HEK293 (cell line): ENCODE results near the gene CXorf58.

Experiments used
- BCL11A ChIP-seq: fragments of 450-650 bp; formaldehyde crosslinking; IDR thresholded peaks from 2 replicates; pipeline ENCODE4 v1.5.1; 2016; ENCODE audit warnings: low read depth, missing biosample characterization, missing genetic modification characterization
- BCL11B ChIP-seq: fragments of 450-650 bp; formaldehyde crosslinking; IDR thresholded peaks from 2 replicates; pipeline ENCODE4 v1.5.1; 2016; ENCODE audit warnings: low read depth, missing biosample characterization, missing genetic modification characterization
- ELK4 ChIP-seq: IDR thresholded peaks from 2 replicates; pipeline ENCODE4 v1.6.1; 2011; ENCODE audit warnings: mild to moderate bottlenecking, low read depth, low read length, borderline replicate concordance
- FEZF1 ChIP-seq: fragments of 450-650 bp; formaldehyde crosslinking; IDR thresholded peaks from 2 replicates; pipeline ENCODE4 v1.5.1; 2016; ENCODE audit warnings: missing biosample characterization, missing genetic modification characterization
- HOXD13 ChIP-seq: sonication (generic); formaldehyde crosslinking; IDR thresholded peaks from 2 replicates; pipeline ENCODE4 v1.8.0; 2022; ENCODE audit warnings: missing genetic modification reagents, borderline replicate concordance
- MYNN ChIP-seq: fragments of 450-650 bp; formaldehyde crosslinking; IDR thresholded peaks from 2 replicates; pipeline ENCODE4 v1.5.1; 2016; ENCODE audit warnings: missing biosample characterization, missing genetic modification characterization, borderline replicate concordance
- PRDM10 ChIP-seq: fragments of 450-650 bp; formaldehyde crosslinking; IDR thresholded peaks from 2 replicates; pipeline ENCODE4 v1.5.1; 2016; ENCODE audit warnings: missing biosample characterization, missing genetic modification characterization
- SCRT1 ChIP-seq: fragments of 450-650 bp; formaldehyde crosslinking; IDR thresholded peaks from 2 replicates; pipeline ENCODE4 v1.5.1; 2016; ENCODE audit warnings: missing biosample characterization, missing genetic modification characterization, borderline replicate concordance
- SP3 ChIP-seq: fragments of 450-650 bp; formaldehyde crosslinking; IDR thresholded peaks from 2 replicates; pipeline ENCODE4 v1.5.1; 2016; ENCODE audit warnings: missing biosample characterization, missing genetic modification characterization
- SP7 ChIP-seq: fragments of 450-650 bp; formaldehyde crosslinking; IDR thresholded peaks from 2 replicates; pipeline ENCODE4 v1.5.1; 2016; ENCODE audit warnings: missing biosample characterization, missing genetic modification characterization
- ZBTB20 ChIP-seq: fragments of 450-650 bp; formaldehyde crosslinking; IDR thresholded peaks from 2 replicates; pipeline ENCODE4 v1.5.1; 2016; ENCODE audit warnings: missing biosample characterization, missing genetic modification characterization
- ZBTB48 ChIP-seq: fragments of 450-650 bp; formaldehyde crosslinking; IDR thresholded peaks from 2 replicates; pipeline ENCODE4 v1.5.1; 2016; ENCODE audit warnings: missing biosample characterization, missing genetic modification characterization
- ZEB2 ChIP-seq: fragments of 450-650 bp; formaldehyde crosslinking; IDR thresholded peaks from 2 replicates; pipeline ENCODE4 v1.5.1; 2016; ENCODE audit warnings: missing biosample characterization, missing genetic modification characterization
- ZNF174 ChIP-seq: fragments of 450-650 bp; formaldehyde crosslinking; IDR thresholded peaks from 2 replicates; pipeline ENCODE4 v1.5.0; 2017; ENCODE audit warnings: missing biosample characterization, mild to moderate bottlenecking, missing genetic modification characterization
- ZNF335 ChIP-seq: fragments of 450-650 bp; formaldehyde crosslinking; conservative IDR thresholded peaks from 2 replicates; pipeline ENCODE4 v1.5.1; 2016; ENCODE audit warnings: missing biosample characterization, missing genetic modification characterization
- ZNF362 ChIP-seq: fragments of 450-650 bp; formaldehyde crosslinking; IDR thresholded peaks from 2 replicates; pipeline ENCODE4 v1.5.1; 2016; ENCODE audit warnings: missing biosample characterization, missing genetic modification characterization
- ZNF48 ChIP-seq: fragments of 450-650 bp; formaldehyde crosslinking; IDR thresholded peaks from 2 replicates; pipeline ENCODE4 v1.5.1; 2016; ENCODE audit warnings: missing biosample characterization, missing genetic modification characterization
- ZNF544 ChIP-seq: fragments of 450-650 bp; formaldehyde crosslinking; IDR thresholded peaks from 2 replicates; pipeline ENCODE4 v1.5.0; 2017; ENCODE audit warnings: missing biosample characterization, missing genetic modification characterization
- ZNF610 ChIP-seq: fragments of 450-650 bp; formaldehyde crosslinking; IDR thresholded peaks from 2 replicates; pipeline ENCODE4 v1.5.1; 2016; ENCODE audit warnings: missing biosample characterization, missing genetic modification characterization, borderline replicate concordance
- ZNF791 ChIP-seq: fragments of 450-650 bp; formaldehyde crosslinking; IDR thresholded peaks from 2 replicates; pipeline ENCODE4 v1.5.1; 2016; ENCODE audit warnings: missing biosample characterization, missing genetic modification characterization
- ZSCAN23 ChIP-seq: fragments of 450-650 bp; formaldehyde crosslinking; IDR thresholded peaks from 2 replicates; pipeline ENCODE4 v1.5.1; 2016; ENCODE audit warnings: missing biosample characterization, missing genetic modification characterization
- ZSCAN30 ChIP-seq: fragments of 450-650 bp; IDR thresholded peaks from 2 replicates; pipeline ENCODE4 v1.5.1; 2018; ENCODE audit warnings: missing biosample characterization, mild to moderate bottlenecking, missing genetic modification characterization, moderate library complexity
- TF ChIP-seq, protein P1 (sequence below): sonication (generic); formaldehyde crosslinking; IDR thresholded peaks from 2 replicates; pipeline ENCODE4 v1.8.1; 2022; ENCODE audit warnings: mild to moderate bottlenecking, moderate library complexity, missing genetic modification reagents
- TF ChIP-seq, protein P2 (sequence below): fragments of 450-650 bp; formaldehyde crosslinking; IDR thresholded peaks from 2 replicates; pipeline ENCODE4 v1.5.1; 2016; ENCODE audit warnings: missing biosample characterization, missing genetic modification characterization
- TF ChIP-seq, protein P3 (sequence below): fragments of 450-650 bp; formaldehyde crosslinking; IDR thresholded peaks from 2 replicates; pipeline ENCODE4 v1.5.1; 2016; ENCODE audit warnings: missing biosample characterization, missing genetic modification characterization

Gene CXorf58

DNA sequence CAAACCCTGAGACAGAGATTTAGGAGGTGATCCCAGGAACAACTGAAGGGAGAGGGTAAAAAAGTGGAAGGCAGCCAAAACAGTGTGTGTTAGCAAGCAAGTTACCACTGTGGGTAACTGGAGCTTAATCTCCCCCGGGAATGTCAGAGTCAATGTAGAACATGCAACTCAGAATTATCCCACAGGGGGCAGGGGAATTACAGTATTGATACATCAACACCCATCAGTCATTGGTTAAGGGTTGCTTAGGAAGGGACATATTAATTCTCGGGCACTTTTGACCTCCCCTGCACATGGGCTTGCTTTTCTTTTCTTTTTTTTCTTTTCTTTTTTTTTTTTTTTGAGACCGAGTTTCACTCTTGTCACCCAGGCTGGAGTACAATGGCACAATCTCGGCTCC is 29.3 kb downstream of the CXorf58 start (continued):
- TF ChIP-seq PRDM10 (peak; percentile 99), MYNN (tag by site-specific recombination) (no peak), SP7 (tag by site-specific recombination) (0 out of 2 replicates have a peak, but pooled peaks have one; percentile 28), ZBTB48 (no peak), ZNF362 (tag by site-specific recombination) (no peak), ZSCAN23 (0 out of 2 replicates have a peak, but pooled peaks have one; percentile 21), BCL11B (tag by site-specific recombination) (no peak), ZNF48 (no peak), ZSCAN30 (tag by site-specific recombination) (no peak), SCRT1 (tag by site-specific recombination) (no peak), ZEB2 (tag by site-specific recombination) (peak; percentile 36; the same call in 1 of the 2 replicates), ZBTB20 (tag by site-specific recombination) (no peak), ELK4 (no peak), SP3 (no peak), ZNF544 (no peak), FEZF1 (no peak), ZNF335 (tag by site-specific recombination) (no peak), ZNF791 (tag by site-specific recombination) (no peak), ZNF174 (tag by site-specific recombination) (no peak), BCL11A (no peak), HOXD13 (CRISPR knock-in tag) (no peak), ZNF610 (tag by site-specific recombination) (no peak)
- TF ChIP-seq, protein P1, sequence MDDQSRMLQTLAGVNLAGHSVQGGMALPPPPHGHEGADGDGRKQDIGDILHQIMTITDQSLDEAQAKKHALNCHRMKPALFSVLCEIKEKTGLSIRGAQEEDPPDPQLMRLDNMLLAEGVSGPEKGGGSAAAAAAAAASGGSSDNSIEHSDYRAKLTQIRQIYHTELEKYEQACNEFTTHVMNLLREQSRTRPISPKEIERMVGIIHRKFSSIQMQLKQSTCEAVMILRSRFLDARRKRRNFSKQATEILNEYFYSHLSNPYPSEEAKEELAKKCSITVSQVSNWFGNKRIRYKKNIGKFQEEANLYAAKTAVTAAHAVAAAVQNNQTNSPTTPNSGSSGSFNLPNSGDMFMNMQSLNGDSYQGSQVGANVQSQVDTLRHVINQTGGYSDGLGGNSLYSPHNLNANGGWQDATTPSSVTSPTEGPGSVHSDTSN (CRISPR knock-in tag): no peak
- TF ChIP-seq, protein P2, sequence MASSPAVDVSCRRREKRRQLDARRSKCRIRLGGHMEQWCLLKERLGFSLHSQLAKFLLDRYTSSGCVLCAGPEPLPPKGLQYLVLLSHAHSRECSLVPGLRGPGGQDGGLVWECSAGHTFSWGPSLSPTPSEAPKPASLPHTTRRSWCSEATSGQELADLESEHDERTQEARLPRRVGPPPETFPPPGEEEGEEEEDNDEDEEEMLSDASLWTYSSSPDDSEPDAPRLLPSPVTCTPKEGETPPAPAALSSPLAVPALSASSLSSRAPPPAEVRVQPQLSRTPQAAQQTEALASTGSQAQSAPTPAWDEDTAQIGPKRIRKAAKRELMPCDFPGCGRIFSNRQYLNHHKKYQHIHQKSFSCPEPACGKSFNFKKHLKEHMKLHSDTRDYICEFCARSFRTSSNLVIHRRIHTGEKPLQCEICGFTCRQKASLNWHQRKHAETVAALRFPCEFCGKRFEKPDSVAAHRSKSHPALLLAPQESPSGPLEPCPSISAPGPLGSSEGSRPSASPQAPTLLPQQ (tag by site-specific recombination): no peak
- TF ChIP-seq, protein P3, sequence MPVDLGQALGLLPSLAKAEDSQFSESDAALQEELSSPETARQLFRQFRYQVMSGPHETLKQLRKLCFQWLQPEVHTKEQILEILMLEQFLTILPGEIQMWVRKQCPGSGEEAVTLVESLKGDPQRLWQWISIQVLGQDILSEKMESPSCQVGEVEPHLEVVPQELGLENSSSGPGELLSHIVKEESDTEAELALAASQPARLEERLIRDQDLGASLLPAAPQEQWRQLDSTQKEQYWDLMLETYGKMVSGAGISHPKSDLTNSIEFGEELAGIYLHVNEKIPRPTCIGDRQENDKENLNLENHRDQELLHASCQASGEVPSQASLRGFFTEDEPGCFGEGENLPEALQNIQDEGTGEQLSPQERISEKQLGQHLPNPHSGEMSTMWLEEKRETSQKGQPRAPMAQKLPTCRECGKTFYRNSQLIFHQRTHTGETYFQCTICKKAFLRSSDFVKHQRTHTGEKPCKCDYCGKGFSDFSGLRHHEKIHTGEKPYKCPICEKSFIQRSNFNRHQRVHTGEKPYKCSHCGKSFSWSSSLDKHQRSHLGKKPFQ (tag by site-specific recombination): 0 out of 2 replicates have a peak, but pooled peaks have one; percentile 21
